A549 treated with Hydrocortisone at 1 μM for 4 hours (cell line): ENCODE data around the gene SLC13A5. TPM values are rescaled to one million over a fixed set of nuclear protein-coding genes. Genes with fewer than 3 reads are reported as not detected.

Experiments
- total RNA-seq: library from RNA; stranded (reverse); fragments of 200-300 nt; extraction: Qiagen RNA extraction; gene quantifications from 5 replicates; pipeline ENCODE4 v1.2.3, GENCODE V29; 2022

Gene SLC13A5
- 0.13 to 0.47 TPM (median 0.15 TPM) in 5 replicates for total RNA-seq

DNA sequence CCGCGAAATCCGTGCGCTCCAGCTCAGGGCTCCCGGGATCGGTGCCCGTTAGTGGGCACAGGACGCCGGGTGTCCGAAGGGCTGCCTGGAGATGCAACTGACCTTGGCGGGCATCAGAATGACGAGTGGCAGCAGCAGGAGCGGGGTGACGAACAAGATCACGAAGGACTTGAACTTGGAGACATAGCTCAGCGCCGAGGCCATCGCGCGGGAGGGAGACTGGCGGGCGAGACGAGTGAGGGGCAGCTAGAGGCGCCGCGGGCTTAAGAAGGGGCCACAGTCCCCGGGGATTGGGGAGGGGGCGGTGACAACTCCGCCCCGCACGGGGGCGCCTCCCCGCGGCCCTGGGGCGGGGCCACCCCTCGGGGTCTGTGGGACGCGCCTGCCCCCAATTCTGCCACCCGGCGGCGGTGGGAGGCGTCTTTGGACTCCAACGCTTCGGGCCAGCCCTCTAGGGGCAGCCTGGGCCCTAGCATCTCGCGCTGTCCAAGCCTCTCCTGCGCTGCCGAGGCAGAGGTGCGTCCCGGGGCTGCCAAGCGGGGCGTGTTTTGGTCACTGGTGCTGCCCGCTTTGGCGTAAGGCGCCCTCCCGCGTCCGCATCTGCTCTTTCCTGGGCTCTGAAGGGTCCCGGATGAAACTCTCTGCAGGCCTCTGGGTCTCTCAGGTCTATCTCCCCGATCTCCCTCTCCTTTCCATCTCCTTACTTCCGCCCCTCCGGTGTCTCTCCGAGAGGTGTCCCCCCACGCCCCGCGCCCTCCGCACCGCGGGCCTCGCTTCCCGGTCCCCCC lies at the start of gene SLC13A5:
Gene SLC13A5 (minus strand): TSS at position 240 of the 788 bp plus-strand sequence. CDS start 36 bp downstream, at position 204.

GRCh38 chr17:6755731-6756184 lies 42.6 kb upstream of the SLC13A5 start, which contains the start of gene XAF1:
Gene XAF1 (plus strand): TSS chr17:6756046. CDS start chr17:6756079, 33 bp downstream.

DNA sequence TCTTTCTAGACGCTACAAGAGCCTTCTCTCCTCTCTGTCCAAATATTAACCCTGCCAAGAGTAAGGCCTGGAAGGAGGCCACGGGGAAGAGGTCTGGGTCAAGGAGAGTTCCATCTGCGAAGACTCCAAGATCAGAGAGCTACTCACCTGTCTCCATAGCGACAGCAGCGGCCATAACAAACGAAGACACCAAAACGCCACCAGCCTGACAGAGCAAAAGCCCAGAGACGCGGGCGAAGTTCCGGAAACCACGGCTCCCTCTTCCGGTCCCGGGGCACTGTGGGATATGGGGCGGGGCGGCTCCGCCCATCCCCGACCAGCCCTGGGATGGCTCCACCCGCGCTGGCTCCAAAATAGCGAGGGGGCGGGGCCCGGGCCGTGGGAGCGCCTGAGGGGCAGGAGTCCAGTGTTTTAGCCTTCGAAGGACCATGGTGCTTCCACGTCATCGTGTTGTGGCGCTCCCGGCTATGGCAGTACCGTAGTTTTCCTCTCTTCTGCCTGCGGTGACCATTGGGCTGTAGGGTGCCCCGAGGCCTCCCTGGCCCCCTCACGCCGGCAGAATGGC lies 61.7 kb downstream of the SLC13A5 start, which contains the start of the genes C17orf100 and MED31:
Gene C17orf100 (plus strand): TSS at position 409 of the 565 bp plus-strand sequence. CDS start 152 bp downstream, at position 561.
Gene MED31 (minus strand): TSS at position 252 of the 565 bp plus-strand sequence. CDS start 77 bp downstream, at position 175.

DNA sequence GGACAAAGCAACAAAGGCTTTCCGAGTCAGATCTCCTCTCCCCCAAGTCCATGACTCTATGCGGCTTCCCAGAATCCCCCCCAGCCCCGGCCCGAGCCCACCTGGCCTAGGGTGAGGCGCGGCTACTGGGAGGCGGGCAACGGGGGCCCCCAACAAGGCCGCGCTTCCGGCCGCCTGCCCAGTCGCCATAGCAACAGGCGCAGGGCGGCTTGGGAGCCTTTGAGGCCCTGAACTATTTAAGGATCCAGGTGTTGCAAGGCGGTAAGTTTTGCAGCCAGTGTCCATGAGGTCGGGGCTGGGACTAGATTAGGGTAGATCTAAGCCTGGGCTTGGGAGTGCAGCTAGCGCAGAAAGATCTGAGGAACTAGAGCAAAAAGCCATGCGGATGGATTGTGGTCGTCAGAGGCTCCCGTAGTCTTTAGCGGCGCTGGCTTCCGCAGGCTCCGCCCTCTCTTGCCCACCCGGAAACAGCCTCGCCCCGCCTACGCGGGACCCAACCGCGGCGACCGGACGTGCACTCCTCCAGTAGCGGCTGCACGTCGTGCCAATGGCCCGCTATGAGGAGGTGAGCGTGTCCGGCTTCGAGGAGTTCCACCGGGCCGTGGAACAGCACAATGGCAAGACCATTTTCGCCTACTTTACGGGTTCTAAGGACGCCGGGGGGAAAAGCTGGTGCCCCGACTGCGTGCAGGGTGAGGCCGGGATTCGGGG lies 72.5 kb downstream of the SLC13A5 start, which contains the start of the genes KIAA0753 and TXNDC17:
Gene KIAA0753 (minus strand): TSS at position 176 of the 711 bp plus-strand sequence. CDS start 5,608 bp downstream, outside the sequence.
Gene TXNDC17 (plus strand): TSS at position 525 of the 711 bp plus-strand sequence. CDS start 23 bp downstream, at position 548.

Other genes with a start within 250 kb of the SLC13A5 start
- 1.7 to 2.8 TPM (median 2.1 TPM) in 5 replicates for gene PITPNM3, start 156.8 kb downstream of the SLC13A5 start, total RNA-seq
- 19.5 to 22.4 TPM (median 20.3 TPM) in 5 replicates for gene KIAA0753, start 72.7 kb downstream of the SLC13A5 start, total RNA-seq
- 410 to 467 TPM (median 430 TPM) in 5 replicates for gene TXNDC17, start 72.3 kb downstream of the SLC13A5 start, total RNA-seq
- 18.2 to 34.0 TPM (median 30.4 TPM) in 5 replicates for gene MED31, start 61.8 kb downstream of the SLC13A5 start, total RNA-seq
- 1.8 to 3.3 TPM (median 2.8 TPM) in 5 replicates for gene C17orf100, start 61.6 kb downstream of the SLC13A5 start, total RNA-seq
- not detected in 5 replicates for gene XAF1, start 42.7 kb upstream of the SLC13A5 start, total RNA-seq
- not detected in 5 replicates for gene FBXO39, start 62.8 kb upstream of the SLC13A5 start, total RNA-seq
- gene TEKT1, start 118.4 kb upstream of the SLC13A5 start, total RNA-seq = 0.03 to 0.27 TPM (median 0.16 TPM) in 5 replicates